ENCODE measurements around the gene RPGRIP1. TPM values are rescaled to one million over a fixed set of nuclear protein-coding genes. Genes with fewer than 3 reads are reported as not detected.

The RPGRIP1 gene
- total RNA-seq, 1 experiment from 2014 or later: 0.07 TPM

- Histone ChIP-seq H4K91ac (ENCODE audit: insufficient read length, low read depth, low read length) (no peak overlapping the region), H3K23me2 (ENCODE audit: insufficient read length, low read depth, low read length, poor library complexity, severe bottlenecking) (no peaks in the 10 kb centered on the region), H2BK120ac (ENCODE audit: low read depth, low read length, poor library complexity, severe bottlenecking) (no peak overlapping the region), H3K79me2 (ENCODE audit: insufficient read depth, low read length) (no peaks in the 10 kb centered on the region), H3K9me3 (ENCODE audit: control insufficient read depth, low read depth, low read length) (no peaks in the 10 kb centered on the region), H3K79me1 (ENCODE audit: insufficient read depth, low read depth, low read length, poor library complexity, severe bottlenecking) (no peaks in the 10 kb centered on the region), H3K27ac (ENCODE audit: insufficient read length, low read depth, low read length) (no peak overlapping the region), H2AK5ac (ENCODE audit: insufficient read length, low read length) (no peak overlapping the region), H2BK5ac (ENCODE audit: insufficient read length, low read length) (no peak overlapping the region), H4K5ac (ENCODE audit: insufficient read length, low read depth, low read length) (no peak overlapping the region), H3K18ac (ENCODE audit: insufficient read length, low read depth, low read length) (no peak overlapping the region), H2BK15ac (ENCODE audit: low read depth, low read length) (no peak overlapping the region), H3K14ac (ENCODE audit: insufficient read depth, low read length) (no peak overlapping the region), H2BK12ac (ENCODE audit: insufficient read length, low read depth, low read length) (no peak overlapping the region), H2AFZ (ENCODE audit: low read length) (no peak overlapping the region), H4K20me1 (ENCODE audit: control insufficient read depth, insufficient read depth, insufficient read length) (no peaks in the 10 kb centered on the region), H3K23ac (ENCODE audit: insufficient read length, low read depth, low read length) (no peak overlapping the region), H3T11ph (ENCODE audit: low read length) (no peak overlapping the region), H3K4ac (ENCODE audit: low read depth, low read length) (no peak overlapping the region), H3K9ac (ENCODE audit: extremely low read depth, insufficient read length, low read length) (no peak overlapping the region), H3K56ac (ENCODE audit: insufficient read length, low read depth, low read length) (no peak overlapping the region), H4K8ac (replicated peaks; ENCODE audit: insufficient read length, low read depth, low read length) (no peak overlapping the region), H3K27me3 (ENCODE audit: insufficient read depth, low read length) (no peaks in the 10 kb centered on the region), H2BK20ac (ENCODE audit: low read depth, low read length, poor library complexity, severe bottlenecking) (no peak overlapping the region), H3K4me1 (ENCODE audit: insufficient read depth, low read length) (peaks cover 5% of the 10 kb centered on the region; the same call in 1 of the 2 replicates), H3K4me2 (ENCODE audit: insufficient read depth, insufficient read length, low read length) (no peak overlapping the region)
- peaks cover 0 to 2% of the 10 kb centered on the region in 2 experiments; a peak in 1 of 5 replicates for H3K9me3 Mint-ChIP-seq
- no peak overlapping the region for H3K27ac Mint-ChIP-seq
- no peak for TF ChIP-seq CTCF (conservative IDR thresholded peaks at IDR 0.05)
- H3K27me3 Mint-ChIP-seq (ENCODE audit: low read depth): no peaks in the 10 kb centered on the region; the same call in none of the 2 replicates
- H3K36me3 Mint-ChIP-seq (ENCODE audit: insufficient read depth in 1 of 3, low read depth in 3 of 3): no peaks in the 10 kb centered on the region
- H3K4me3 Mint-ChIP-seq: no peak overlapping the region
- peaks cover 13 to 14% of the 10 kb centered on the region in 2 experiments for H3K4me1 Mint-ChIP-seq
- WGBS (ENCODE audit: extremely low coverage, insufficient read length, low lambda C conversion rate): no CpG with 5 or more reads among the region's 2 CpGs
- DNase-seq: no peak
Observed at GRCh38 chr14:21322716-21323115, 42.8 kb downstream of the RPGRIP1 start.
